Measurements from ENCODE around the gene RAMP3.

The RAMP3 gene

DNA sequence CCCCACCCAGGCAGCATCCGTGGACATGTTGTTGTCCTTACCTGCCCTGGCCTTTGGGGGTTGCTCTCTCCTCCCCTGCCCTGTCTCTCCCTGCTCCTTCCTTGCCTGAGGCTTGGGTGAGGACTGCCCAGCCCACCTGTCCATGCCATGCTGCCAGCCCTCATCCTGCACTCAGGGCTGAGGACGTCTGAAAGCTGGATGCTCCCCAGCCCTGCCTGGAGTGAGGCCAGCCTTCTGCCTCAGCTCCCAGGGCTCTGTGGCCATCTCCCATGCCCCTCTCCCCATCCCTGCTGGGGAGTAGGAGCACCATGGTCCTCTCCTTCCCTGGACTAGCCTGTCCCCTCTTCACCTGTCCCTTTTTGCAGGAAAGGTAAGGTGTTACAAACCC lies 68.4 kb downstream of the RAMP3 start:
- no peak for DNase-seq

DNA sequence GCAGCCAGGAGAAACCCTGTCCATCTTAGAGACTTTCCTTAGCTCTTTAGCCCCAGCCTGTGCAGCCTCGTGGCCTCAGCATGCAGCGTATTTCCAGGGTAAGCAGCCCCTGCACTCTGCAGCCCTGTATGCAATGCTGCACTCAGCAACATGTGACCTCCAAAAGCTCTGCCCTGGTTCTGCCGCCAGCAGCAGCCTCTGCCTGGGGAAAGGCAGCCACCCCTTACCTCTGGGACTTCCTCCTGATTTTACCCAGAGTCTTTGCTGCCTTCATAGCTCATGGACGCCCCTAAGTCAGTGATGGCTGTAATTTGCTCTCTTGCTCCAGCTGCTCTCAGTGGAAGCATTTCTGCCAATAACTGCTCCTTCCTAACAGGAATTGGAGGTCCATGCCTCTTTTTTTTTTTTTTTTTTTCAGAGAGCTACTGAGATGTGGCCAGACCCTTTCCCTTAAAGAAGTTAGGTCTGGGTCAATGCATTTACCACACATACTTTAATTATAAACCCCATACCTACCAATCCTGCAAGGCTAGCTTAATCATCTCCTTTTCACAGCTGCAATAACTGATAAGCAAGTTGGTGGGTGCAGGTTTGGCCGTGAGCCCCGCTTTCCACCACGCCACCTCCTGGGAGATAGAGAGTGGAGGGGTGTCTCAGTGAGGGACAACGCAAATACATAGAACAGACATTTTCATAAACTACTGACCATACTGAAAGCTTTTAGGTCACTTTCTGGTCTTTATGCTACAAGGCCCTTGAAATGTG lies 71.7 kb downstream of the RAMP3 start:
- DNase-seq: no peak

DNA sequence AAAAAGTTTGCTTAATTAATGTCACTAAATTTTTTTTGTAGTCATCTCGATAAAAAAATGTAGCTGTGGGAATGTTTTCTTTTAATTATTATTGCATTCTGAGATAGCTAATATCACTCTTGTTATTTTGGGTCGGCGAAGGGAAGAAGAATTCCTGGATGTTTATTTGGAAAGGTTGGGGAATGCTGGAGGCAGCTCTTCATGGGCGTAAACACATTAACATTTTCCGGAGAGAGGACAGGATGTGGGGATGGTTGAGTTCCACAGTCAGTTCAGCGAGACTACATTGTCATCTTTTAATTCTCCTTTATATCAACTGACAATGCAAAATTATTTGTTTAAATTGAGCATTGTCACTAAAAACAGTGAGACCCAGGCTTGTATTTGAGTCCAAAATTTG lies 72.5 kb downstream of the RAMP3 start:
- no peak for DNase-seq

DNA sequence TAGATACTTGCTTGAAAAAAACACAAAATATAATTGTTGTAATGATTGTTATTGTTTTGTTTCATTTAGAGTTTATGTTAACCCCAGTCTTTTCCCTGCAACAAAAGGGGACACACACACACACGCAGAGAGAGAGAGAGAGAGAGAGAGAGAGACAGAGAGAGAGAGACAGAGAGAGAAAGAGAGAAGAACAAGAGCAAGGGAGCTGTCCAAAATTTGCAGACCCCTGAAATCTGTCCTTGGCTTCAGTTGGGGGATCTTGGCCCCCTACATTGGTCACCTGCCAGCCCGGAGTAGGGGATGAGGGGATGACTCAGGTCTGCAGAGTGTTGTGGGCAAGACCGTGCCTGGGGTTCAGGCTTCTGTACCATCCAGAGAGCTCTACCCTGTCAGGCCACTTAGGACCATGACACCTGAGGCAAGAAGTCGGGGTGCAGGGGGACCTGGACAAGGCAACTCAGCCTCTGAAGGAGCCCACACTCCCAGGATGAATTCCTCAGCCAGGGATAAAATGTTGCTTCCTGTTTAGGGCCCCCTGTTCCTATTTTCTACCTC lies 73.1 kb downstream of the RAMP3 start:
- DNase-seq: no peak

DNA sequence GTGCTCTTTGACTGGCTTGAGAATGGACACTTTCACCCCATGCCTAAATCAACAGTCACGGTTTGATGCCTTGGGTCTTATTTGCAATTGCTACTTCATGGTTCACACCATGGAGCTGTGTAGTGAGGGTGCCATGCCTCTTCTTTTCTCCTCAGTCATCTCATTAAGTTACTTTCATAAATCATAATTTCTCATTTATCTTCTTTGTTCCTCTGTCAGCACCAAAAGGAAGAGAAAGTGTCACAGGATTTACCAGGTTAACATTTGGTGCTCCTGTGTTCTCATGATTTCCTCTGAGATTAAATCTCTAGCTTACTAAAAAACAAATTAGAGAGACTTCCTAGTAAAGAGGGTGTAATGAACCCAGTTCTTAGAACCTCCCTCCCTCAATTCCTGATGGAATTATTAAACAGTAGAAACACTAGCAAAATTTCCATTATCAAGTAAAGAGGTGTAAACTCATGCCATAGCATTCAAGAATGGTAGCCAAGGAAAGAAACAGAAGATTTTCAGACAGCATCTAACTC lies 75.7 kb downstream of the RAMP3 start:
- DNase-seq: no peak

Measured in CD4-positive, alpha-beta T cell treated with Interleukin-12 subunit alpha and Interleukin-12 subunit beta, for 1 hour (primary cell).